HCT116 (cell line): Measurements from ENCODE around the gene LYVE1. TPM values are rescaled to one million over a fixed set of nuclear protein-coding genes. Genes with fewer than 3 reads are reported as not detected.
A peak's percentile ranks its signal among the peaks of the same experiment; 100 is the strongest.

ENCODE experiments used
- ATAC-seq: fragments of 200-7000 bp; cut with Tn5 transposase; 2 replicates; pipeline ENCODE4 v1.9.1; 2020; ENCODE audit warnings: mild to moderate bottlenecking, moderate library complexity
- BruUV-seq: library from RNA; stranded (reverse); fragments of 400-500 nt; replicated peaks from 2 replicates; lab custom pipeline; 2021; lab: Mats Ljungman, UMichigan
- CTCF ChIA-PET: fragments of 300-600 bp; sonication (Branson Sonifier 250); formaldehyde crosslinking; loops from one replicate; lab custom pipeline; 2021; ENCODE audit warnings: antibody characterized with exemption; lab: Charles Lee
- POLR2A ChIA-PET: fragments of 300-600, 350-600 bp; sonication (Branson Sonifier 250); formaldehyde crosslinking; loops from one replicate; lab custom pipeline; 2021; ENCODE audit warnings: antibody characterized with exemption; lab: Charles Lee
- RAD21 ChIA-PET, 2 experiments: fragments of 300-600 bp; sonication (Branson Sonifier 250); formaldehyde crosslinking; loops; one replicate each; lab custom pipeline; 2023; ENCODE audit warnings: low total read pairs in 2 of 2; ENCODE audit not compliant: uncharacterized antibody in 2 of 2, unreplicated experiment in 2 of 2, low non-redundant PET in 1 of 2; lab: Charles Lee
- DNase-seq: peaks from one replicate; pipeline ENCODE4 v3.0.0-alpha.2; 2010; ENCODE audit warnings: low read depth, low spot score
- H2AFZ ChIP-seq: fragments of 200-600 bp; shearing (Covaris generic), sonication (generic); 2 replicates; pipeline ENCODE4 v1.6.1; 2017; ENCODE audit warnings: low read depth, mixed run types, mixed read lengths, antibody characterized with exemption, low read length; ENCODE audit not compliant: poor library complexity, severe bottlenecking
- H3K27ac ChIP-seq: 2 replicates; pipeline ENCODE4 v1.5.1; 2012; ENCODE audit warnings: low read depth, low read length
- H3K27me3 ChIP-seq: fragments of 200-600 bp; sonication (generic); 2 replicates; pipeline ENCODE4 v1.6.1; 2016; ENCODE audit warnings: mixed run types, low read length, mixed read lengths; ENCODE audit not compliant: insufficient read depth
- H3K36me3 ChIP-seq, 2 experiments: fragments of 200-500 bp in 1 of 2; fragments of 200-600 bp in 1 of 2; sonication (Bioruptor generic) in 1 of 2; sonication (generic) in 1 of 2; 2 replicates each; pipeline versions ENCODE4 v1.5.1 to v1.6.1; 2014 to 2016; ENCODE audit warnings: low read length in 2 of 2, inconsistent platforms in 1 of 2, mixed read lengths in 1 of 2, mixed run types in 1 of 2; ENCODE audit not compliant: insufficient read depth in 2 of 2, control insufficient read depth in 1 of 2
- H3K4me1 ChIP-seq, 2 experiments: fragments of 200-600 bp in 1 of 2; sonication (generic) in 1 of 2; 2 replicates each; pipeline versions ENCODE4 v1.5.1 to v1.6.1; 2012 to 2017; ENCODE audit warnings: low read length in 2 of 2, inconsistent platforms in 1 of 2, mild to moderate bottlenecking in 1 of 2, mixed read lengths in 1 of 2, mixed run types in 1 of 2, moderate library complexity in 1 of 2; ENCODE audit not compliant: insufficient read depth in 2 of 2, control insufficient read depth in 1 of 2
- H3K4me2 ChIP-seq: fragments of 200-600 bp; sonication (generic); 2 replicates; pipeline ENCODE4 v1.6.1; 2017; ENCODE audit warnings: mixed run types, low read length, mixed read lengths
- H3K4me3 ChIP-seq, 2 experiments: fragments of 200-600 bp in 1 of 2; sonication (generic) in 1 of 2; replicated peaks in 1 of 2; 2 replicates each; pipeline ENCODE4 v1.5.1; 2011 to 2016; ENCODE audit warnings: low read length in 2 of 2, control low read depth in 1 of 2, low read depth in 1 of 2, mild to moderate bottlenecking in 1 of 2, mixed read lengths in 1 of 2, mixed run types in 1 of 2
- H3K79me2 ChIP-seq: fragments of 200-600 bp; sonication (generic); 2 replicates; pipeline ENCODE4 v1.6.1; 2017; ENCODE audit warnings: mild to moderate bottlenecking, mixed run types, low read length, moderate library complexity, mixed read lengths; ENCODE audit not compliant: insufficient read depth
- H3K9ac ChIP-seq: fragments of 200-600 bp; sonication (generic); 2 replicates; pipeline ENCODE4 v1.6.1; 2016; ENCODE audit warnings: low read length, mixed read lengths
- H3K9me2 ChIP-seq: fragments of 200-600 bp; sonication (generic), shearing (Covaris generic); 2 replicates; pipeline ENCODE4 v1.6.1; 2017; ENCODE audit warnings: mixed run types, mild to moderate bottlenecking, moderate library complexity; ENCODE audit not compliant: insufficient read depth
- H3K9me3 ChIP-seq, 2 experiments: fragments of 200-500 bp in 1 of 2; fragments of 200-600 bp in 1 of 2; sonication (Bioruptor generic) in 1 of 2; sonication (generic) in 1 of 2; 2 replicates each; pipeline ENCODE4 v1.6.1; 2014 to 2017; ENCODE audit warnings: low read length in 2 of 2, mixed read lengths in 2 of 2, inconsistent platforms in 1 of 2, low read depth in 1 of 2, mild to moderate bottlenecking in 1 of 2, mixed run types in 1 of 2, moderate library complexity in 1 of 2; ENCODE audit not compliant: control insufficient read depth in 1 of 2, insufficient read depth in 1 of 2
- H4K20me1 ChIP-seq: fragments of 200-600 bp; sonication (generic), shearing (Covaris generic); 2 replicates; pipeline ENCODE4 v1.6.1; 2017; ENCODE audit warnings: mixed run types, mild to moderate bottlenecking, moderate library complexity; ENCODE audit not compliant: insufficient read depth
- CBX3 ChIP-seq: IDR thresholded peaks from 2 replicates; pipeline ENCODE4 v1.6.1; 2012; ENCODE audit warnings: low read depth
- CEBPB ChIP-seq: IDR thresholded peaks from 2 replicates; pipeline ENCODE4 v1.6.1; 2012; ENCODE audit warnings: low read depth
- CTCF ChIP-seq, 3 experiments: fragments of 200-600 bp in 1 of 3; sonication (generic) in 1 of 3; IDR thresholded peaks in 2 of 3; conservative IDR thresholded peaks in 1 of 3; 2 replicates each; pipeline ENCODE4 v1.5.1; 2012 to 2017; ENCODE audit warnings: low read depth in 2 of 3, low read length in 2 of 3, antibody characterized with exemption in 1 of 3, borderline replicate concordance in 1 of 3, control low read depth in 1 of 3, mild to moderate bottlenecking in 1 of 3, mixed read lengths in 1 of 3, mixed run types in 1 of 3, moderate library complexity in 1 of 3; ENCODE audit not compliant: insufficient read depth in 1 of 3
- EGR1 ChIP-seq: IDR thresholded peaks from 2 replicates; pipeline ENCODE4 v1.6.1; 2012; ENCODE audit warnings: low read depth
- EZH2phosphoT487 ChIP-seq: fragments of 200-600 bp; IDR thresholded peaks from 2 replicates; pipeline ENCODE4 v1.6.1; 2018; ENCODE audit warnings: antibody characterized with exemption, borderline replicate concordance
- MAX ChIP-seq: IDR thresholded peaks from 2 replicates; pipeline ENCODE4 v1.6.1; 2012
- REST ChIP-seq: IDR thresholded peaks from 2 replicates; pipeline ENCODE4 v1.6.1; 2012; ENCODE audit warnings: low read depth
- SRF ChIP-seq: IDR thresholded peaks from 2 replicates; pipeline ENCODE4 v1.6.1; 2012; ENCODE audit warnings: low read depth
- intact Hi-C: fragments of 100-400 bp; cut with micrococcal nuclease; formaldehyde crosslinking; loops from 2 replicates; pipeline ENCODE4 v1.10.0; 2022
- total RNA-seq: library from RNA; stranded (reverse); gene quantifications from one replicate; pipeline ENCODE4 v1.2.1, GENCODE V29; 2021; ENCODE audit not compliant: unreplicated experiment

LYVE1 gene
- total RNA-seq, 1 experiment from 2014 or later = 0.34 TPM

GRCh38 chr11:10587995-10588394, 19.5 kb upstream of the LYVE1 start:
- Histone ChIP-seq H3K79me2 (no peaks in the 10 kb centered on the region), H3K9me2 (no peaks in the 10 kb centered on the region), H3K9ac (no peak overlapping the region), H3K4me3 (no peak overlapping the region), H3K4me2 (no peak overlapping the region)
- RAD21 ChIA-PET = no interaction called here
- no peak for TF ChIP-seq CEBPB
- no peak for TF ChIP-seq CBX3
- TF ChIP-seq, all 23 proteins: peak for 0
- Histone ChIP-seq H3K4me1 (peaks cover 7 to 56% of the 10 kb centered on the region in 2 experiments), H3K9me3 (no peaks in the 10 kb centered on the region), H3K27ac (no peak overlapping the region), H3K36me3 (no peaks in the 10 kb centered on the region), H4K20me1 (no peaks in the 10 kb centered on the region), H2AFZ (no peak overlapping the region), H3K27me3 (no peaks in the 10 kb centered on the region)
- DNase-seq (no peak), ATAC-seq (no peak)
- no TSS peak for BruUV-seq
- intact Hi-C loops = no loop called here
- ChIA-PET POLR2A (no interaction called here), CTCF (interaction anchor here (1.0 kb wide), 1 partner anchor 47 kb away, joined by 4 read pairs; the partner anchor contains the start of gene RNF141)

- intact Hi-C loops = no loop called here
- TF ChIP-seq MAX (no peak), CTCF (IDR thresholded peaks at IDR 0.05 in 2 of 3, conservative IDR thresholded peaks at IDR 0.05 in 1 of 3; ENCODE audit: borderline replicate concordance in 1 of 3, insufficient read depth in 1 of 3, low read depth in 2 of 3, low read length in 2 of 3) (no peak), REST (no peak), EGR1 (no peak), SRF (no peak), EZH2phosphoT487 (no peak)
- Histone ChIP-seq H3K79me2 (no peaks in the 10 kb centered on the region), H4K20me1 (no peaks in the 10 kb centered on the region), H3K36me3 (no peaks in the 10 kb centered on the region), H3K4me2 (peak overlapping the region; percentile 53; the same call in 1 of the 2 replicates), H3K9me3 (no peaks in the 10 kb centered on the region), H2AFZ (no peak overlapping the region), H3K4me3 (no peak overlapping the region), H3K27me3 (no peaks in the 10 kb centered on the region), H3K9ac (no peak overlapping the region), H3K27ac (no peak overlapping the region), H3K4me1 (peaks cover 7 to 54% of the 10 kb centered on the region in 2 experiments), H3K9me2 (no peaks in the 10 kb centered on the region)
- POLR2A ChIA-PET = no interaction called here
- no peak for ATAC-seq
- RAD21 ChIA-PET = no interaction called here
- DNase-seq = no peak
- CTCF ChIA-PET = interaction anchor here (1.0 kb wide), 1 partner anchor 46 kb away, joined by 4 read pairs; the partner anchor contains the start of gene RNF141
- no TSS peak for BruUV-seq
Observed at GRCh38 chr11:10587388-10587787, 18.9 kb upstream of the LYVE1 start.
